Mononuclear cell (primary cell): Measurements from ENCODE around the gene CFAP45. TPM values are rescaled to one million over a fixed set of nuclear protein-coding genes. Genes with fewer than 3 reads are reported as not detected.
"Not testable (repeated sequence)": the region's sequence is repeated elsewhere in the genome, so short reads cannot be mapped to it uniquely, and the experiment has no call there.

ENCODE experiments used
- H3K27me3 ChIP-seq: 2 replicates; pipeline ENCODE4 v1.6.0; 2011; ENCODE audit warnings: low read length, control low read depth; ENCODE audit not compliant: insufficient read depth
- H3K4me1 ChIP-seq: 2 replicates; pipeline ENCODE4 v1.5.1; 2011; ENCODE audit warnings: mild to moderate bottlenecking, low read length, control low read depth; ENCODE audit not compliant: insufficient read depth
- H3K4me3 ChIP-seq: 2 replicates; pipeline ENCODE4 v1.5.1; 2011; ENCODE audit warnings: mild to moderate bottlenecking, low read length, moderate library complexity
- H3K9me3 ChIP-seq: 2 replicates; pipeline ENCODE4 v1.5.1; 2011; ENCODE audit warnings: low read depth, mild to moderate bottlenecking, control low read depth, low read length
- total RNA-seq: library from RNA; depleted of rRNA; stranded (reverse); fragments of >200 nt; gene quantifications from one replicate; pipeline ENCODE4 v1.2.3, GENCODE V29; 2012

The CFAP45 gene
- total RNA-seq, 1 donor, result 2.4 TPM

DNA sequence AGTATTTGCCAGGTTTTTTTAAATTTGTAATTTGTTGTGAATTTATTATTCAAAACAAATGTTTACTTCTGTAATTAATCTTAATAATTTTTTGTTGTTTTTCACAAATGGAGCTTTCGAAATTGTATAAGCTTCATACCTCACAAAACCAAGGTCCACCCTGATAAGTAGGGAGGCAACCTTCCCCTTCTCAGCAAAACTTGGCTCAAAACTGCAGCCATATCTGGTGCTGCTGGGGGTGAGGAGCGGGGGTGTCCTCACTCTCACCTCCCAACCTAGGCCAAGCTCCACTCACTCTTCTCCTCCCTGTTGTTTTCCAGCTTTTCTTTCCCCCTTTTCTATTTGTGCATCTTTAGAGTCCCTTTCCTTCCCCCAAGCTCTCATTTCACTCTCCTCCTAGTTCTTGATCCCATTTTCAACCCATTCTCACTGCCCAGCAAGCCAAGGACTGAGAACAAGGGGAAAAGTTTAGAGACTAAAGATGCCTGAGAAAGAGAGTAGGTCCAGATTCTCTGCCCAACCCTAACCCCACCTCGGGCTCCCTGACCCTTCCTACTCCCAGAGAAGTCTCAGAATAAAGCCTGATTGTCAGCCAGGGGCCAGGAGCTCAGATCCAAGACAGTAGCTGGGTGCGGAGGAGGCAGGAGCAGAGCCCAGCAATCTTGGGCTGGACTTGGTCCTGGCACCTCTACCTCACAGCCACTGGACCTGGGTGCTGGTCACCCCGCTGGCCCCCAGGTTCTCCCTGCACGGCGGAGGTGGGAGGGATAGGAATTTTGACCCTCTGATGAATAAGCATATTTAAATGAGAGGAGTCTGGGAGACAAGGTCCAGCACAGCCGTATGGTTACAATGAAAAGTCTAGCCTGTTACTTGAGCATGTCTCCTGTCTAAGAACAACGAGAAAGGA, 8.3 kb upstream of the CFAP45 start:
- no peak overlapping the region for H3K4me3 ChIP-seq
- H3K27me3 ChIP-seq, result no peaks in the 10 kb centered on the region
- no peaks in the 10 kb centered on the region for H3K9me3 ChIP-seq
- H3K4me1 ChIP-seq, result peaks cover 35% of the 10 kb centered on the region

DNA sequence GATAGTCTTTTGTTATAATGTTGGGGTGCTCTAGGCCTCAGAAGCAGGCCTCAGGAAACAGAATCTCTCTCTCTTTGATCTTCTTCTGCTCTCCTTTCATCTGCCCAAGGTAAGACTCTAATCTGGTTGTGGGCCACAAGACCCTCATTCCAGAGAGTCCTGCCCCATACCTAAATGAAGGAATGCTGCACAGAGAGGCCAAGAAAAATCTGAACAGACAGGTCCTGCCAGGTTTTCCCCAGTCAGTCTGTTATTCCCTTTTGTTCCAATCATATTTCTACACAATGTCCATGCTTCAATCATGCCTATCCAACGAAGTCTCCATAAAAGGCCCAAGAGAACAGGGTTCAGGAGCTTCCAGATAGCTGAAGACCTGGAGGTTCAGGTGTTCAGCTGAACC, 7.0 kb upstream of the CFAP45 start:
- Histone ChIP-seq H3K27me3 (no peaks in the 10 kb centered on the region), H3K4me3 (no peak overlapping the region), H3K4me1 (peaks cover 36% of the 10 kb centered on the region), H3K9me3 (no peaks in the 10 kb centered on the region)

DNA sequence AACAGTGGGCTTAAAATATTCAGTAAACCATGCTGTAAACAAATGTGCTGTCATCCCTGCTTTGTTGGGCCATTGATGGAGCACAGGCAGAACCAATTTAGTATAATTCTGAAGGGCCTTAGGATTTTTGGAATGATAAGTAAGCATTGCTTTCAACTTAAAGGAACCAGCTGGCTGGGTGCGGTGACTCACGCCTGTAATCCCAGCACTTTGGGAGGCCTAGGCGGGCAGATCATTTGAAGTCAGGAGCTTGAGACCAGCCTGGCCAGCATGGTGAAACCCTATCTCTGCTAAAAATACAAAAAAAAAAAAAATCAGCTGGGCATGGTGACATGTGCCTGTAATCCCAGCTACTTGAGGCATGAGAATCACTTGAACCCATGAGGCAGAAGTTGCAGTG, 4.1 kb upstream of the CFAP45 start:
- peaks cover 21% of the 10 kb centered on the region for H3K4me1 ChIP-seq
- not testable (repeated sequence) for H3K9me3 ChIP-seq, H3K27me3 ChIP-seq, H3K4me3 ChIP-seq

DNA sequence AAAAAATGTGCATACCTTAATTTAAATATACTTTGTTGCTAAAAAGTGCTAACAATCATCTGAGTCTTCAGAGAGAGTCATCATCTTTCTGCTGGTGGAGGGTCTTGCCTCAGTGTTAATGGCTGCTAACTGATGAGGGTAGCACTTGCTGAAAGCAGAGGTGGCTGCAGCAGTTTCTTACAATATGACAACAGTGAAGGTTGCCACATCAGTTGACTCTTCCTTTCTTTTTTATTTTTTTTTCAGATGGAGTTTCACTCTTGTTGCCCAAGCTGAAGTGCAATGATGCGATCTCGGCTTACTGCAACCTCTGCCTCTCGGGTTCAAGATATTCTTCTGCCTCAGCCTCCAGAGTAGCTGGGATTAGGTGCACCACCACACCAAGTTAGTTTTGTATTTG, 2.6 kb upstream of the CFAP45 start:
- Histone ChIP-seq H3K27me3 (no peaks in the 10 kb centered on the region), H3K4me1 (peaks cover 36% of the 10 kb centered on the region), H3K4me3 (no peak overlapping the region), H3K9me3 (no peaks in the 10 kb centered on the region)

DNA sequence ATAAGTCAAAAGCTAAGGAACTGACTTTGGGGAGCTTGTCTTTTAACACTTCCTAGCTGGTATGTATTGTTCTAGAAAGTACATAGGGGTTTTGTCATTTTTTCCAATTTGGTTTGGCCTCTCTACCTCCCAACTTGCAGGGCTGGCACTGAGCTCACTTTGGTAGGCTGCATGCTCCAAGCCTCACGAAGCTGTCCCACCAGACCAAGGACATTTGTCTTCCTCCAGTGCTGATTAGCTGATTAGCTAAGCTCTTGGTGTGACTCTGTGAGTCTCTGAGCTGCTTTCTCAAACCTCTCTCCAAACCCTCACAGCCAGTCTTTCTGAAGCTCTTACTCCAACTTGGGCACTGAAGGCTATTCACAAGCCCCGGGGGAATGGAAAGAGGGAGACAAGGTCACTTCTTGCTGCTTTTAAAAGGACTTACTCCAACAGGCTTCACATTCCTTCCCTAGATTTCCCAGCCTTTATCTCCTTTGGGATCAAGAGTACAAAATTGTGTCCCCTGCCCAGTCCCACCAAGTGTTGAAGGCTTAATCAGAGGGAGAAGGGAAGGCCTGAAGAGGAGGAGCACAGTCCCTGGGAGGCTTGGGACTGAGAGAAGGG, 893 bp upstream of the CFAP45 start:
- Histone ChIP-seq H3K4me1 (peaks cover 48% of the 10 kb centered on the region), H3K27me3 (no peaks in the 10 kb centered on the region), H3K9me3 (no peaks in the 10 kb centered on the region), H3K4me3 (no peak overlapping the region)

DNA sequence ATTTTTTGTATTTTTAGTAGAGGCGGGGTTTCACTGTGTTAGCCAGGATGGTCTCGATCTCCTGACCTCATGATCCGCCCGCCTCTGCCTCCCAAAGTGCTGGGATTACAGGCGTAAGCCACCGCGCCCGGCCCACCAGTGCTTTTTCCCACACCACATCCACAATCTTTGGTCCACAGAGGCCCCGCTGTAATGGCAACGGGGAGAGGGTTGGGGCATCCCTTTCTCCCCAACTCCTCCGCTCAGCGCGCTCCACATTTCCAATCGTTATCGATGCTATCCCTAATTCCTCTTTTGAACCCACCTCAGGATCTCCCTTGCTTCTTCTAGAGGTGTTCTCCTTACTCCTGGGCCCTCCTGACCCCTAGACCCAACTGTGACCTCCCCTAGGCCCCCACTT, 331 bp downstream of the CFAP45 start:
- not testable (repeated sequence) for H3K27me3 ChIP-seq, H3K4me3 ChIP-seq, H3K9me3 ChIP-seq
- H3K4me1 ChIP-seq, result peaks cover 53% of the 10 kb centered on the region

DNA sequence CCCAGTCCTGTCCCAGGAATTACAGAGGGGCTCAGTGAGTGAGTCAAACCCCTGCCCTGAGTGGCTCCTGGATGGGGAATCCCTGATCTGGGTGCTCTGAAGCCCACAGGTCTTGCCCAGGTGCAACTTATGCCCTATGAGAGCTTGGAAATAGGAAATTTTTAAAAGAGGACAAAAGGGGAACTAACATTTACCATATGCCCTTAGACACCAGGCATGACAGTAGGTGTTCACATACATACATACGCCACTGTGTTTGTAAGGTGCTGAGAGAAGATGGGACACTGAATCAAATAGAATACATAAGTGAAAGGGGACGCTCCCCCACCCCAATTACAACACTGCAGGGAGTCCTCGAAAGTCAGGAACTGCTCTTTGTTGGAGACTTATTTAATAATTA, 1.4 kb downstream of the CFAP45 start:
- Histone ChIP-seq H3K9me3 (no peaks in the 10 kb centered on the region), H3K4me3 (no peak overlapping the region), H3K4me1 (peaks cover 53% of the 10 kb centered on the region), H3K27me3 (no peaks in the 10 kb centered on the region)

DNA sequence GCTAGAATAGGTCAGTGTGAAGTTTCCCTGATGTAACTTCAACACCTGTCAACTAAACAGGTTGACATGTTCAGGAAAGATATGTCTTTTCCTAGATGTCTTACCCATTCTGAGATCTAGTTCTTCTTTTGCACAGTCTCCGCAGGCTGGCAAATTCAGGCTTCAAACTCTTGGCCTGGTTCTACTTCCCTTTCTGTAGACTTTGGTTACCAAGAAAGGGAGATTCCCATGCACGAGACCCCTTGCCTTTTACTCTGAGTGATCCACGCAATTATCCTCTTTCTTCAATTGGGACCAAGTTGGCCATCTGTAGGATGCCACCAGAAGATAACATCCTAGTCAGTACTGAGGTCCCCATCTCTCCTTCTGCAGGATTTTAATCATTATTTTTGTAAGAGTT, 2.0 kb downstream of the CFAP45 start:
- Histone ChIP-seq H3K4me3 (no peak overlapping the region), H3K4me1 (peaks cover 53% of the 10 kb centered on the region)

DNA sequence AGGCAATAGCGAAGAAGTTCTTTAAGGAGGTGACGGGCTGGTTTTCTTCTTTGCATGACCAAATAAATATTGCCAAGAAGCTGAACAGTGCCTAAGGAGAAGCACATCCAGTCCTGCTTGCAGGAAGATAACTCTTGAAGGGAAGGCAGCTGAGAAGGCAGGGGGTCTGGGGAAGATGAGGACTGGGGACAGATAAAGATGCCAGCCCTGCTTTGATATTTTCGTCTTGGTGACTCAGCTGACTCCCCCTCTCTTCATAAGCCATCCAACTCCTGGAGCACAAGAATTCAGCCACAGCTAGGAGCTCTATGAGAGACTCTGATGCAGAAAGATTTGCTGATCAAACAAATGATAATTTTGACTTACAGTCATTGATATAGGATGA, 3.4 kb downstream of the CFAP45 start:
- Histone ChIP-seq H3K4me1 (peaks cover 44% of the 10 kb centered on the region), H3K9me3 (no peaks in the 10 kb centered on the region), H3K27me3 (no peaks in the 10 kb centered on the region), H3K4me3 (no peak overlapping the region)

More for the DNA sequence above, 2.0 kb downstream of the CFAP45 start:
- H3K27me3 ChIP-seq, result no peaks in the 10 kb centered on the region
- no peaks in the 10 kb centered on the region for H3K9me3 ChIP-seq

DNA sequence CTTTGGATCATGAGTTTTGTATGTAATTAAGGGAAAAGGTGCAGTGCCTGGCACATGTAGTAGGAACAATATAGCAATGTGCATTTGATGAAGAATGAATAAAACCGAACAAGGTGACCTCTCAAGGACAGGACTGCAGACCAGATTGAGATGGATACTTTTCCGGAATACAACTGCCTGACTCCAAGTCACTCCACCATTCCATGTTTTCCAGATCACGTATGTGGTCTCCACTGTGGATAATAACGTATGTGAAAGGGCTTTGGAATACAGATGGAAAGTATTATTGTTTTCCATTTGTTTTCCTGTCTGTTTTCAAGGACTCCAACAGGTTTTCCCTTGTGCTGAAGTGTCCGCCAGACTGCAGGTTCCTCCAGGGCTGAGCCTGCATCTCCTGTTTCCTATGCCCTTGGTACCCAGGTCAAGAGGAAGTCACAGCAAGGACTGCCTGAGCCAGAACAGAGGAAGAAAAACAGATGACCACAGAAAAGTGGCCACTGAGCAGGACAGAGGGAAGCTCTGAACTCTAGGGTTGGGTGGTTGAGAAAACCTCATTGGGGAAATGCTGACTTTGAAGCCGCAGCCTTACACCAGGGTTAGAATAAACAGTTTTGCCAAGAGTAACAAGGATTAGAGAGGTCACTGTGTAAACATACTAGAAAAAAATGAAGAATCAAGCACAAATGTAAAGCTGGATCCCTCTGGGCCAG, 4.0 kb downstream of the CFAP45 start:
- Histone ChIP-seq H3K9me3 (no peaks in the 10 kb centered on the region), H3K4me3 (no peak overlapping the region), H3K4me1 (peaks cover 49% of the 10 kb centered on the region), H3K27me3 (no peaks in the 10 kb centered on the region)

DNA sequence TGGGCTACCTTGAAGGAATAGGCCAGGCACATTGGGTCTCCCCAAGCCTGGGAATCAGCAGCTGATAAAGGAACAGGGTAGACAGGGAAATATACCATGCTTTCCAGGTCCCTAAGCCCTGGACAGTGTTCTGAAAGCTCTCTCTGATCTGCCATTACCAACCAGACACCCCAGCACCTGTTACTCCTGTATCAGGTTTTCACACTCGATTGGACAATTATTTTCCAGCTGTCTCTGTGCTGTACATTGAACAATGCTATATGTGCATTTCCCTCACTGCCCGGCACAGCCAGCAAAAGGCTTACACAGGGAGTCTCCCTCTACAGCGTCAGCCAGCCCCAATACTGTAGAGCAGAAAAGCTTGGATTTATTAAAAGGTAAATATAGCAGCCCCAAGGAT, 4.7 kb downstream of the CFAP45 start:
- Histone ChIP-seq H3K4me1 (peaks cover 53% of the 10 kb centered on the region), H3K27me3 (no peaks in the 10 kb centered on the region), H3K9me3 (no peaks in the 10 kb centered on the region), H3K4me3 (no peak overlapping the region)

DNA sequence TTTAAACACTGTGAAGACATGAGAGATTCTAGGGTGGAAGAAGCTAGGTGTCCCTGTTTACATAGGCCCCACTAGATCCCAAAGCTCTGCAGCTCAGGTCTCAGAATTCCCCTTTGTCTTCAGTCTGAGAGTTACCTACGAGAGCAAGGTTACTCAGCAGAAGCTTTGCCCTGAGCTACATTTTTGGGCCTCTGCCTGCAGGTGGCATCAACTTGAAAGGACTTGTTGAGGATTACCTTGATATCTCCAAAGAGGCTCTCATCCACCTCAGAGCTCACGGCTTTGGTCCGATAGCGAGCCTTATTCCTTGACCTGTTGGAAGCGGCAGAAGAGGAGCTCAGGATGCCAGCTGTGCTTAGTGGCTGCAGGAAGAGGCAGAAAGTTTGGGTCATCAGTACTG, 7.0 kb downstream of the CFAP45 start:
- Histone ChIP-seq H3K4me1 (peaks cover 58% of the 10 kb centered on the region), H3K9me3 (no peaks in the 10 kb centered on the region), H3K27me3 (no peaks in the 10 kb centered on the region), H3K4me3 (no peak overlapping the region)

DNA sequence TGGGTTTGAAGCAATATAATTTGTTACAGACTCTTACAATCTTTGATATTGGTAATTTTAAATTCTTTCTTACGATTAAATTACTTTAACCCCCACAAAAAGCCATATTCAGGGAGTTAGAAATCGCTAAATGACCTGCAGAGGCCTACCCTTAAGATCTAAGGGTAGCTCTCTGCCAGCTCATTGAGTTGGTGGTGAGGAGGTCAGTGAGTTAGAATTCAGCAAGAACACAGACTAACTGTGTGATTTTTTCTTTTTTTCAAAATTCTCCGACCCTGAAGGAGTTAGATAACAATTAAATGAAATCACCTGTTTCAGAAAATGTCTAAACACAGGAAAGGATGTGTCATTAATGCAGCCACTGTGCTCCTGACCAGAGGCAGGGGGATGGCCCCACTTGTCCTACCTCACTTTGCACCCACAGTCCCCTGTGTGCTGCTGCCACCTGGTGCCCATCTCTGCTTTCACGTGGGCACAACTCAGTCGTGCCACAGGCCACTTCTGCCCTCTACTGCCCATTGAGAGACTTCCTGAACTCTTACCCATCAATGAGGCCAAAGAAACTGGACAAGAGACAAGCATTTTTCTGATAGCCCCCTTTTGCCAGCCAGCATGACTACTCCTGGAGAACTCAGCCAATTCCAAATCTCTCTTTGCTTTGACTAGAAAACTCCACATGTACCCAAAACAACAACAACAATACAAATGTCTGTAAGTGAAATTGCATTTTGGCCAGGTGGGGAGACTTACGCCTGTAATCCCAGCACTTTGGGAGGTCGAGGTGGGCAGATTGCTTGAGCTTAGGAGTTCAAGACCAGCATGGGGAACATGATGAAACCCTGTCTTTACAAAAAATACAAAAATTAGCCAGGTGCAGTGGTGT, 8.4 kb downstream of the CFAP45 start:
- Histone ChIP-seq H3K4me3 (no peak overlapping the region), H3K27me3 (no peaks in the 10 kb centered on the region), H3K4me1 (peaks cover 59% of the 10 kb centered on the region), H3K9me3 (no peaks in the 10 kb centered on the region)

DNA sequence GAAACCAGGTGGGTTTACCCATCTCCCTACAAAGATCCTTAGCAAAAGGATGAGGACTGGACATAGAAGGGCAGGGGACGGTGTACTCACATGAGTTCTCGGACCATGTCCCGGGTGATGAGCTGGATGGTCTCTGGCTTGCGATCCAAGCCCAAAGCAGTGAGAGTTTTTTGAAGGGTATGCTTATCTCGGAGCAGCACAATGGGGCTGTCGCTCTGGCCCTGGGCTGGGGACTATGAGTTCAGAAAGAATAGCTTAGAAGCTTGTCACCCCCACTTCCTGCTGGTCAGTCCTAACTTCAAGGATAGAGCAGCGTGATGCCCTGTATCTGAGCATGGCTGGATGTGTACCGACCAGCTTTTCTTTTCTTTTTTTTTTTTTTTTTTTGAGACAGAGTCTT, 9.6 kb downstream of the CFAP45 start:
- H3K4me1 ChIP-seq, result peaks cover 48% of the 10 kb centered on the region
- no peaks in the 10 kb centered on the region for H3K27me3 ChIP-seq
- no peak overlapping the region for H3K4me3 ChIP-seq
- H3K9me3 ChIP-seq, result no peaks in the 10 kb centered on the region
